ENCODE results near the gene IRF2BP2. TPM values are rescaled to one million over a fixed set of nuclear protein-coding genes. Genes with fewer than 3 reads are reported as not detected.

Gene IRF2BP2
- total and polyA plus RNA-seq, 2 of the 13 experiments (the other 11 are each of a cell fraction or from before 2014, with no cell fraction given), result 140 to 147 TPM

GRCh38 chr1:234610666-234611224 is 767 bp upstream of the IRF2BP2 start (continued):
- no peak for TF ChIP-seq ZFP36 (IDR thresholded peaks at IDR 0.05; ENCODE audit: borderline replicate concordance, low read depth, low read length, partially characterized antibody)
- TF ChIP-seq MXD1 (CRISPR knock-in tag; IDR thresholded peaks at IDR 0.05), result peak; percentile 71
- no peak for TF ChIP-seq ZNF800 (CRISPR knock-in tag; IDR thresholded peaks at IDR 0.05)
- no peak for TF ChIP-seq ADNP (CRISPR knock-in tag; IDR thresholded peaks at IDR 0.05)
- TF ChIP-seq ZNF256 (CRISPR knock-in tag; conservative IDR thresholded peaks at IDR 0.05), result no peak
- peak; percentile 93 for TF ChIP-seq ZNF687 (CRISPR knock-in tag; IDR thresholded peaks at IDR 0.05)
- 0 out of 2 replicates have a peak, but pooled peaks have one; percentile 41 for TF ChIP-seq LBX2 (CRISPR knock-in tag; IDR thresholded peaks at IDR 0.05; ENCODE audit: borderline replicate concordance)
- TF ChIP-seq ZNF878 (CRISPR knock-in tag; IDR thresholded peaks at IDR 0.05), result no peak
- no peak for TF ChIP-seq ZNF816 (CRISPR knock-in tag; IDR thresholded peaks at IDR 0.05; ENCODE audit: borderline replicate concordance)
- TF ChIP-seq EHMT2 (IDR thresholded peaks at IDR 0.05; ENCODE audit: borderline replicate concordance, low read depth, low read length), result no peak
- TF ChIP-seq SP5 (CRISPR knock-in tag; IDR thresholded peaks at IDR 0.05; ENCODE audit: borderline replicate concordance, low read depth), result no peak
- peak; percentile 66 for TF ChIP-seq POLR2G (IDR thresholded peaks at IDR 0.05; ENCODE audit: low read depth, low read length)
- no peak for TF ChIP-seq ZFP41 (CRISPR knock-in tag; IDR thresholded peaks at IDR 0.05; ENCODE audit: borderline replicate concordance)
- TF ChIP-seq ZBTB38 (CRISPR knock-in tag; IDR thresholded peaks at IDR 0.05), result peak; percentile 70
- 0 out of 2 replicates have a peak, but pooled peaks have one; percentile 52 for TF ChIP-seq ZNF772 (CRISPR knock-in tag; IDR thresholded peaks at IDR 0.05)
- TF ChIP-seq ATM (IDR thresholded peaks at IDR 0.05; ENCODE audit: borderline replicate concordance), result no peak
- TF ChIP-seq ZNF563 (CRISPR knock-in tag; IDR thresholded peaks at IDR 0.05), result peak; percentile 88
- peak; percentile 61; the same call in 1 of the 2 replicates for TF ChIP-seq ZBTB46 (CRISPR knock-in tag; IDR thresholded peaks at IDR 0.05; ENCODE audit: borderline replicate concordance)
- no peak for TF ChIP-seq ZSCAN9 (CRISPR knock-in tag; IDR thresholded peaks at IDR 0.05; ENCODE audit: borderline replicate concordance)
- peak; percentile 71 for TF ChIP-seq HDAC1 (CRISPR knock-in tag; IDR thresholded peaks at IDR 0.05)

All from HepG2 (cell line).